Vagina (tissue), 2 donors: Measurements from ENCODE around the gene ADPGK.

Source experiments
- POLR2A ChIP-seq, 2 donors: fragments of 450-650 bp; IDR thresholded peaks; one replicate each; pipeline ENCODE4 v1.6.1; 2017; ENCODE audit warnings: antibody characterized with exemption in 2 of 2, mild to moderate bottlenecking in 2 of 2, moderate library complexity in 2 of 2
- POLR2AphosphoS5 ChIP-seq, 2 donors: sonication (generic); formaldehyde crosslinking; IDR thresholded peaks; one replicate each; pipeline ENCODE4 v1.9.0; 2017; ENCODE audit warnings: antibody characterized with exemption in 2 of 2, mild to moderate bottlenecking in 2 of 2, low read depth in 1 of 2; ENCODE audit not compliant: insufficient read depth in 1 of 2
- TF ChIP-seq, protein P1 (sequence below), 3 experiments: fragments of 450-650 bp in 2 of 3; fragments of 200-600 bp in 1 of 3; sonication (generic) in 1 of 3; IDR thresholded peaks; one replicate each; pipeline ENCODE4 v1.5.1; 2017 to 2019; ENCODE audit warnings: antibody characterized with exemption in 3 of 3, mild to moderate bottlenecking in 2 of 3, moderate library complexity in 2 of 3

DNA sequence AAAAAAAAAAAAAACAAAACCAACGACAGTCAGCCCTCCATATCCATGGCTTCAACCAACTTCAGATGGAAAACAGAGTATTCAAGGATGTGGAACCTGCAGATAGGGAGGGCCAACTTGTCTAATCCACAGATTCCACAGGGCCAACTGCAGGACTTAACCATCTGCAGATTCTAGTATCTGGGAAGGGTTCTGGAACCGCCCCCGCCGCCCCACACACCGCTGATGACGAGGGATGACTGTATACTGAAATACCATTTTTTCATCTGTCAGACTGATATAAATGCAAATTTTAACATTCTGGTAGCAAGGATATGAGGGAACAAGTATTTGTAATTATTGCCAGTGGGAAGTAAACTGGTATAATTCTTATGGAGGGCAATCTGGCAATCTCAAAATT lies 29.5 kb downstream of the ADPGK start:
- TF ChIP-seq, protein P1, sequence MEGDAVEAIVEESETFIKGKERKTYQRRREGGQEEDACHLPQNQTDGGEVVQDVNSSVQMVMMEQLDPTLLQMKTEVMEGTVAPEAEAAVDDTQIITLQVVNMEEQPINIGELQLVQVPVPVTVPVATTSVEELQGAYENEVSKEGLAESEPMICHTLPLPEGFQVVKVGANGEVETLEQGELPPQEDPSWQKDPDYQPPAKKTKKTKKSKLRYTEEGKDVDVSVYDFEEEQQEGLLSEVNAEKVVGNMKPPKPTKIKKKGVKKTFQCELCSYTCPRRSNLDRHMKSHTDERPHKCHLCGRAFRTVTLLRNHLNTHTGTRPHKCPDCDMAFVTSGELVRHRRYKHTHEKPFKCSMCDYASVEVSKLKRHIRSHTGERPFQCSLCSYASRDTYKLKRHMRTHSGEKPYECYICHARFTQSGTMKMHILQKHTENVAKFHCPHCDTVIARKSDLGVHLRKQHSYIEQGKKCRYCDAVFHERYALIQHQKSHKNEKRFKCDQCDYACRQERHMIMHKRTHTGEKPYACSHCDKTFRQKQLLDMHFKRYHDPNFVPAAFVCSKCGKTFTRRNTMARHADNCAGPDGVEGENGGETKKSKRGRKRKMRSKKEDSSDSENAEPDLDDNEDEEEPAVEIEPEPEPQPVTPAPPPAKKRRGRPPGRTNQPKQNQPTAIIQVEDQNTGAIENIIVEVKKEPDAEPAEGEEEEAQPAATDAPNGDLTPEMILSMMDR (IDR thresholded peaks at IDR 0.05) = no peak
- TF ChIP-seq POLR2AphosphoS5 (IDR thresholded peaks at IDR 0.05; ENCODE audit: insufficient read depth in 1 of 2, low read depth in 1 of 2) (no peak), POLR2A (IDR thresholded peaks at IDR 0.05) (no peak)
